CD14-positive monocyte (primary cell): Measurements from ENCODE around the gene TSHR. TPM values are rescaled to one million over a fixed set of nuclear protein-coding genes. Genes with fewer than 3 reads are reported as not detected.

Experiments used
- DNase-seq, 3 donors: peaks; one replicate each; pipeline ENCODE4 v3.0.0-alpha.2; 2011 to 2022
- H2AFZ ChIP-seq: 2 replicates; pipeline ENCODE4 v1.6.0; 2012; ENCODE audit warnings: mild to moderate bottlenecking, low read depth, low read length, inconsistent platforms; ENCODE audit not compliant: insufficient read depth, poor library complexity, severe bottlenecking
- H3K27ac ChIP-seq, 2 donors: 1 replicate in 1 of 2; 2 replicates in 1 of 2; pipeline ENCODE4 v1.5.1; 2012 to 2013; ENCODE audit warnings: low read length in 2 of 2, control low read depth in 1 of 2, inconsistent platforms in 1 of 2, low read depth in 1 of 2, mild to moderate bottlenecking in 1 of 2
- H3K27me3 ChIP-seq, 2 donors: one replicate each; pipeline versions ENCODE4 v1.6.0 to v1.6.1; 2011 to 2013; ENCODE audit warnings: low read length in 2 of 2; ENCODE audit not compliant: control insufficient read depth in 2 of 2, insufficient read depth in 2 of 2
- H3K36me3 ChIP-seq, 2 donors: replicated peaks in 1 of 2; 1 replicate in 1 of 2; 2 replicates in 1 of 2; pipeline versions ENCODE4 v1.5.1 to v1.6.1; 2012 to 2013; ENCODE audit warnings: low read length in 2 of 2, control low read depth in 1 of 2, inconsistent platforms in 1 of 2, mild to moderate bottlenecking in 1 of 2; ENCODE audit not compliant: insufficient read depth in 2 of 2, control insufficient read depth in 1 of 2
- H3K4me1 ChIP-seq, 2 donors: 1 replicate in 1 of 2; 2 replicates in 1 of 2; pipeline versions ENCODE4 v1.5.1 to v1.6.1; 2012 to 2013; ENCODE audit warnings: low read length in 2 of 2, control low read depth in 1 of 2, inconsistent platforms in 1 of 2, mild to moderate bottlenecking in 1 of 2, moderate library complexity in 1 of 2; ENCODE audit not compliant: insufficient read depth in 2 of 2, control insufficient read depth in 1 of 2
- H3K4me2 ChIP-seq: replicated peaks from 2 replicates; pipeline ENCODE3; 2012; ENCODE audit warnings: low read length, moderate library complexity, mild to moderate bottlenecking; ENCODE audit not compliant: poor library complexity, severe bottlenecking; ENCODE audit errors: extremely low read depth
- H3K4me3 ChIP-seq, 3 experiments: fragments of 200-600 bp in 1 of 3; sonication (generic) in 1 of 3; replicated peaks in 1 of 3; 1 replicate in 2 of 3; 2 replicates in 1 of 3; pipeline ENCODE4 v1.5.1; 2011 to 2013; ENCODE audit warnings: low read length in 3 of 3, mild to moderate bottlenecking in 3 of 3, control low read depth in 2 of 3, low read depth in 2 of 3, inconsistent platforms in 1 of 3, moderate library complexity in 1 of 3
- H3K79me2 ChIP-seq: 2 replicates; pipeline ENCODE4 v1.6.0; 2012; ENCODE audit warnings: mild to moderate bottlenecking, control low read depth, inconsistent platforms, low read length, moderate library complexity; ENCODE audit not compliant: insufficient read depth
- H3K9ac ChIP-seq: 2 replicates; pipeline ENCODE4 v1.6.0; 2017; ENCODE audit warnings: low read length, mild to moderate bottlenecking; ENCODE audit not compliant: insufficient read depth, poor library complexity, severe bottlenecking
- H3K9me3 ChIP-seq, 2 donors: replicated peaks in 1 of 2; 1 replicate in 1 of 2; 2 replicates in 1 of 2; pipeline versions ENCODE4 v1.5.1 to v1.6.1; 2012 to 2013; ENCODE audit warnings: low read length in 2 of 2, control low read depth in 1 of 2; ENCODE audit not compliant: control insufficient read depth in 1 of 2, insufficient read depth in 1 of 2
- H4K20me1 ChIP-seq: 2 replicates; pipeline ENCODE4 v1.6.0; 2012; ENCODE audit warnings: mild to moderate bottlenecking, low read length, control low read depth, moderate library complexity; ENCODE audit not compliant: insufficient read depth
- H3K27ac Mint-ChIP-seq, 7 donors: one replicate each; pipeline ENCODE4 v1.8.0; 2020; ENCODE audit warnings: mild to moderate bottlenecking in 7 of 7, mixed read lengths in 7 of 7, moderate library complexity in 6 of 7, inconsistent platforms in 2 of 7
- H3K27me3 Mint-ChIP-seq, 3 donors: one replicate each; pipeline ENCODE4 v1.8.0; 2021 to 2022; ENCODE audit warnings: low read depth in 3 of 3, mild to moderate bottlenecking in 3 of 3, mixed read lengths in 3 of 3, moderate library complexity in 3 of 3, inconsistent platforms in 1 of 3
- H3K36me3 Mint-ChIP-seq, 2 donors: one replicate each; pipeline ENCODE4 v1.8.0; 2020; ENCODE audit warnings: mixed read lengths in 2 of 2, inconsistent platforms in 1 of 2, mild to moderate bottlenecking in 1 of 2
- H3K4me1 Mint-ChIP-seq: one replicate; pipeline ENCODE4 v1.8.0; 2020; ENCODE audit warnings: mild to moderate bottlenecking, mixed read lengths
- H3K4me3 Mint-ChIP-seq, 2 donors: one replicate each; pipeline ENCODE4 v1.8.0; 2020; ENCODE audit warnings: mild to moderate bottlenecking in 2 of 2, mixed read lengths in 2 of 2, moderate library complexity in 1 of 2
- H3K9me3 Mint-ChIP-seq, 7 donors: one replicate each; pipeline ENCODE4 v1.8.0; 2020 to 2022; ENCODE audit warnings: mixed read lengths in 7 of 7, mild to moderate bottlenecking in 6 of 7, moderate library complexity in 6 of 7, inconsistent platforms in 2 of 7
- CTCF ChIP-seq: fragments of 200-600 bp; IDR thresholded peaks from one replicate; pipeline ENCODE4 v1.8.0; 2022; ENCODE audit warnings: antibody characterized with exemption, mild to moderate bottlenecking
- WGBS: methylation state at CpG from one replicate; pipeline ENCODE4 v1.1.5; 2013; ENCODE audit warnings: missing lambda C conversion rate; ENCODE audit not compliant: insufficient coverage; 5-methylcytosine and 5-hydroxymethylcytosine counted together
- intact Hi-C, 2 donors: fragments of 100-400 bp; cut with micrococcal nuclease; formaldehyde crosslinking; loops; one replicate each; pipeline versions ENCODE4 v1.15.0 to v1.15.1; 2023
- polyA plus RNA-seq, 3 donors: library from polyadenylated mRNA; depleted of rRNA in 1 of 3; unstranded in 2 of 3; stranded (reverse) in 1 of 3; fragments of 300-500 nt in 2 of 3; fragments of >200 nt in 1 of 3; fragmentation: Illumina TruSeq in 2 of 3; gene quantifications; 1 replicate in 2 of 3; 2 replicates in 1 of 3; pipeline ENCODE4 v1.2.3, GENCODE V29; 2012 to 2021

The TSHR gene
- polyA plus RNA-seq, 3 donors = not detected

GRCh38 chr14:80919622-80920021, 35.8 kb upstream of the TSHR start:
- H3K9me3 Mint-ChIP-seq = no peaks in the 10 kb centered on the region
- H3K4me3 Mint-ChIP-seq = no peak overlapping the region
- H3K9me3 ChIP-seq = no peaks in the 10 kb centered on the region
- H3K9ac ChIP-seq = no peak overlapping the region
- no peaks in the 10 kb centered on the region for H3K79me2 ChIP-seq
- H3K4me3 ChIP-seq = no peak overlapping the region
- H3K36me3 ChIP-seq = peaks cover 12 to 18% of the 10 kb centered on the region in 2 donors
- no CpG with 5 or more reads among the region's 3 CpGs for WGBS
- no peaks in the 10 kb centered on the region for H3K27me3 ChIP-seq
- no peak for TF ChIP-seq CTCF
- H3K4me1 ChIP-seq = no peaks in the 10 kb centered on the region
- peaks cover 31 to 35% of the 10 kb centered on the region in 2 donors for H3K36me3 Mint-ChIP-seq
- H3K27me3 Mint-ChIP-seq = peaks cover 0 to 2% (median 0%) of the 10 kb centered on the region in 3 donors
- no peak for DNase-seq
- no peaks in the 10 kb centered on the region for H4K20me1 ChIP-seq
- H3K27ac Mint-ChIP-seq = no peak overlapping the region
- H3K27ac ChIP-seq = no peak overlapping the region
- intact Hi-C loops = no loop called here
- H3K4me2 ChIP-seq = no peak overlapping the region
- no peak overlapping the region for H2AFZ ChIP-seq
- H3K4me1 Mint-ChIP-seq = no peaks in the 10 kb centered on the region

GRCh38 chr14:80923368-80923767, 32.1 kb upstream of the TSHR start:
- Histone ChIP-seq H3K4me3 (no peak overlapping the region), H2AFZ (no peak overlapping the region), H3K4me2 (no peak overlapping the region), H3K4me1 (no peaks in the 10 kb centered on the region), H3K79me2 (peaks cover 19% of the 10 kb centered on the region), H3K27me3 (no peaks in the 10 kb centered on the region), H4K20me1 (no peaks in the 10 kb centered on the region), H3K9ac (no peak overlapping the region), H3K9me3 (no peaks in the 10 kb centered on the region), H3K36me3 (no peaks in the 10 kb centered on the region), H3K27ac (no peak overlapping the region)
- H3K27ac Mint-ChIP-seq = no peak overlapping the region
- peaks cover 18 to 27% of the 10 kb centered on the region in 2 donors for H3K36me3 Mint-ChIP-seq
- peaks cover 0 to 3% (median 0%) of the 10 kb centered on the region in 7 donors for H3K9me3 Mint-ChIP-seq
- no peak for TF ChIP-seq CTCF
- DNase-seq = no peak
- peaks cover 19% of the 10 kb centered on the region for H3K4me1 Mint-ChIP-seq
- H3K4me3 Mint-ChIP-seq = no peak overlapping the region
- intact Hi-C loops = no loop called here
- no peaks in the 10 kb centered on the region for H3K27me3 Mint-ChIP-seq
